GM18519 (cell line): ENCODE data around the gene ZNF844.
"Not testable (repeated sequence)": the region's sequence is repeated elsewhere in the genome, so short reads cannot be mapped to it uniquely, and the experiment has no call there.

Experiments
- ATAC-seq: cut with Tn5 transposase; IDR thresholded peaks from one replicate; pipeline ENCODE4 v1.9.1; 2021; ENCODE audit warnings: mild to moderate bottlenecking, moderate library complexity; ENCODE audit not compliant: unreplicated experiment, low FRiP score

ZNF844 gene

GRCh38 chr19:12092065-12092867 lies 27.7 kb downstream of the ZNF844 start:
- no peak for ATAC-seq

GRCh38 chr19:12092956-12093355 lies 28.4 kb downstream of the ZNF844 start:
- ATAC-seq, result no peak

- no peak for ATAC-seq
These were observed 29.2 kb downstream of the ZNF844 start for GRCh38 chr19:12093777-12094176.

GRCh38 chr19:12095111-12095790 lies 30.7 kb downstream of the ZNF844 start:
- ATAC-seq, result no peak

GRCh38 chr19:12098040-12098439 lies 33.5 kb downstream of the ZNF844 start:
- no peak for ATAC-seq

DNA sequence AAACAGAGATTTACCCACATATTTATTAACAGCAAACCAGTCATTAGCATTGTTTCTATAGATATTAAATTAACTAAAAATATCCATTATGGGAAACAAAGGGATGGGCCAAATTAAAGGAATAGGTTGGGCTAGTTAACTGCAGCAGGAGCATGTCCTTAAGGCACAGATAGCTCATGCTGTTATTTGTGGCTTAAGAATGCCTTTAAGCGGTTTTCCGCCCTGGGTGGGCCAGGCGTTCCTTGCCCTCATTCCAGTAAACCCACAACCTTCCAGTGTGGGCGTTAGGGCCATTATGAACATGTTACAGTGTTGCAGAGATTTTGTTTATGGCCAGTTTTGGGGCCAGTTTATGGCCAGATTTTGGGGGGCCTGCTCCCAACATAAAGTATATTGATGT lies 39.4 kb downstream of the ZNF844 start:
- not testable (repeated sequence) for ATAC-seq

DNA sequence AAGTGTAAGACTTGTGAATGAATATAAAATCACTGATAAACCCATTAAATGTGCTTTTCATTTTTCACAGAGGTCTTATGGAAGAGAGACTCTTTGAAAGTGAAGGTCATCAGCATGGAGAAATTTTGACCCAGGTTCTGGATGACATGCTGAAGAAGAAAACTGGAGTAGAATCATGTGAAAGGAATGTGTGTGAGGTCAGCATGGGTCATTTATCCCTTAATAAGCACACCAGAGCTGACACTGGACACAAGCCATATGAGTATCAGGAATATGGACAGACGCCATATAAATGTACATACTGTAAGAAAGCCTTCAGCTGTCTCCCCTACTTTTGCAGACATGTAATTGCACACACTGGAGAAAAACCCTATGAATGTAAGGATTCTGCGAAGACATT lies 46.6 kb downstream of the ZNF844 start:
- ATAC-seq, result no peak

GRCh38 chr19:12111943-12112637 lies 47.6 kb downstream of the ZNF844 start:
- no peak for ATAC-seq

DNA sequence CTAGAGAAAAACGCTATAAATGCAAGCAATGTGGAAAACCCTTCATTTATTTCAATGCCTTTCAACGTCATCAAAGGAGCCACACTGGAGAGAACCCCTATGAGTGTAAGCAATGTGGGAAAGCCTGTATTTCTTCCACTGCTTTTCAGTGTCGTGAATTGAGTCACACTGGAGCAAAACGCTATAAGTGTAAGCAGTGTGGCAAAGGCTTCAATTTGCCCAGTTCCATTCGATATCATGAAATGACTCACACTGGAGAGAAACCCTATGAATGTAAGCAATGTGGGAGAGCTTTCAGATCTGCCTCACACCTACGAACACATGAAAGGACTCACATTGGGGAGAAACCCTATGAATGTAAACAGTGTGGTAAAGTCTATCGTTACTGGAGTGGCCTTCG lies 48.2 kb downstream of the ZNF844 start:
- ATAC-seq, result no peak

DNA sequence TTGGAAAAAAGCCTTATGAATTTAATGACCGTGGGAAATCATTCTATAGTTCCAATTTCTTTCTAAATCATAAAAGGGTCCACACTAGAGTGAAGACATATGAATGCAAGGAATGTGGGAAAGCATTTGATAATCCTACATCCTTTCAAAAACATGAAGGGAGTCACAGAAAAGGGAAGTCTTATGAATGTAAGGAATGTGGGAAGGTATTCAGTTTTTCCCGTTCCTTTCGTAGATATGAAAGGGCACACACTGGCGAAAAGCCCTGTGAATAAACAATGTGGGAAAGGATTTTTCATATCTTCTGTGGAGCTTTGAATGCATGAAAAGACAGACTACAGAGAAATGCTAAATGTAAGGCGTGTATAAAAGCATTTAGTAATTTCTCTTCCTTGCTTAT lies 48.6 kb downstream of the ZNF844 start:
- no peak for ATAC-seq

- ATAC-seq, result no peak
These were observed 52.9 kb downstream of the ZNF844 start for GRCh38 chr19:12117201-12117970.

- ATAC-seq, result no peak
These were observed 62.2 kb downstream of the ZNF844 start for GRCh38 chr19:12126707-12127106.
